NCI-H748 (cell line): ENCODE measurements around the gene OTOA.
A peak's percentile ranks its signal among the peaks of the same experiment; 100 is the strongest.
"Not testable (repeated sequence)": the region's sequence is repeated elsewhere in the genome, so short reads cannot be mapped to it uniquely, and the experiment has no call there.

Experiments used
- DNase-seq: peaks from one replicate; lab custom pipeline; 2025; ENCODE audit not compliant: unreplicated experiment; lab: John Stamatoyannopoulos, UW

OTOA gene

DNA sequence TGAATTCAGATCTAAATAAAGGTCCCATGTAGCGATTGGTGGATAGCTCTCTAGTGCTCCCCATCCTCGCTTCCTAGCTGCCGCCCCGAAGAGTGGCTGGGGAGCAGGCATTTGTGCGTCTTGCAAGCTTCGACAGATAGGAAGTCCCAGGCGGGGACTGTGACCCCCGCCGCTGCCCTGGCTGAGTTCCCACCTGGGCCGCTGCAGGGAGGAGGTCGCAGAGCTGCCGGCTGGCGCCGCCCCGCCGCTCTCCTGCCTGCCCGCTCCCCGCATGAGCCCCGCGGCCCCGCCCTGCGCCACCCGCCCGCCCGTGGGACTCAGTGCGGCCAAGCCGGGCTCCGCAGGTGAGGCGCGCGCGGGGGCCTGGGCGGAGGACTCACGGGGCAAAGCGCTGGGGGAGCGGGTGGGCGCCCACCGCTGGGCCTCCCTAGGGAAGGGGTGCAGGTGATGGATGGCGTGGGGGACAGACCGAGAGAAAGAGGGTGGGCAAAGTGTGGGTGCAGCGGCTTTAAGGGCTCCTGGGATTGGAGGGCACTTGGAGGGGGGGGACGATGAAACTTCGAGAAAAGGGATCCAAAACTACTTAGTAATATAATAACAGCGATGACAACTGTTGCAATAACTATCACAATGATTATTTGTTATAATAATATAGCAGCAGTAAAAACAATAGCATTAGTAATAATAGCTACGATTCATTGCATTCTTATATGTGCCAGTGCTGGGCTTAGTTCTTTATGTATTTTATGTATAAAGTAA lies at the start of gene OTOA:
Gene OTOA, plus strand, starts transcription at position 80 of the 759 bp plus-strand sequence. CDS start 14,547 bp downstream, outside the sequence.
- DNase-seq, result peak; percentile 5

DNA sequence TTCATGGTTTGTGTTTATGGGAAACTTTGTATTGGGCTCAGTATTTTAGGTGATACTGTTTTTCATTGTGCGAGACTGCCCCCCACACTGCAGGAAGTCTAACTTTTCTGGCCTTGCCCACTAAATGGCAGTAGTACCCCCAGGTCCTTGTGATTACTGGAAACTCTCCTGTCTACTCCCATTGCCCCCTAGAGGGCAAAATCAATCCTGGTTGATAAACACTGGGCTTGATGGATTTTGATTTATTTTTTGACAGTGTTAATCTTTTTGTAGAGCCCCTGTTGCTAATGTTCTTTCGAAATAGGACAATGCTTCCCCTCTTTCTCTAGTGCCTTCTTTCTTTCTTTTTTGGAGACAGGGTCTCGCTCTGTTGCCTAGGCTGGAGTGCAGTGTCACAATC lies 48.9 kb upstream of the OTOA start:
- no peak for DNase-seq

DNA sequence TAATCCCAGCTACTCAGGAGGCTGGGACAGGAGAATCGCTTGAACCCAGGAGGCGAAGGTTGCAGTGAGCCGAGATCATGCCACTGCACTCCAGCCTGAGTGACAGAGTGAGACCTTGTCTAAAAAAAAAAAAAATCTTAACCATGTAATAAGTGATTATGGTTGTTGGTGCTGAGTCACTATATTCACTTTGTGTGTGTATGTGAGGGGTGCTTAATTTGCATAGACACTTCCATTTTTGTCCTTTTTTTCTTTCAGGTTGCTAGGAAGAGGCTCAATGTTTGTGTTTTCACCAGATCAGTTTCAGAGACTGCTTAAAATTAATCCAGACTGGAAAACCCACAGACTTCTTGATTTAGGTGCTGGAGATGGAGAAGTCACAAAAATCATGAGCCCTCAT lies 46.2 kb upstream of the OTOA start:
- no peak for DNase-seq

DNA sequence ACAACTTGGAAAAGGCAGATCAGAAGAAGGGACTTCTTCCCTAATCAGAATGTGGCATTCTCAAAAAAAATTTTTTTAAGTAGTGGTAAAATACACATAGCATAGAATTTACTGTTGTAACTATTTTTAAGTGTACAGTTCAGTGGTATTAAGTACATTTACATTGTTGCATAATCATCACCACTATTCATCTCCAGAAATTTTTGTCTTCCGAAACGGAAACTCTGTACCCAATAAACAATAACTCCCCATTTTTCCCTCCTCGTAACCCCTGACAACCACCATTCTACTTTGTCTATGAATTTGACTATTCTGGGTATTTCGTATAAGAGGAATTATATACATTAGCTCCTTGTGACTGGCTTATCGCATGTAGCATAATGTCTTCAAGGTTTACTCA lies 45.5 kb upstream of the OTOA start:
- DNase-seq, result no peak

DNA sequence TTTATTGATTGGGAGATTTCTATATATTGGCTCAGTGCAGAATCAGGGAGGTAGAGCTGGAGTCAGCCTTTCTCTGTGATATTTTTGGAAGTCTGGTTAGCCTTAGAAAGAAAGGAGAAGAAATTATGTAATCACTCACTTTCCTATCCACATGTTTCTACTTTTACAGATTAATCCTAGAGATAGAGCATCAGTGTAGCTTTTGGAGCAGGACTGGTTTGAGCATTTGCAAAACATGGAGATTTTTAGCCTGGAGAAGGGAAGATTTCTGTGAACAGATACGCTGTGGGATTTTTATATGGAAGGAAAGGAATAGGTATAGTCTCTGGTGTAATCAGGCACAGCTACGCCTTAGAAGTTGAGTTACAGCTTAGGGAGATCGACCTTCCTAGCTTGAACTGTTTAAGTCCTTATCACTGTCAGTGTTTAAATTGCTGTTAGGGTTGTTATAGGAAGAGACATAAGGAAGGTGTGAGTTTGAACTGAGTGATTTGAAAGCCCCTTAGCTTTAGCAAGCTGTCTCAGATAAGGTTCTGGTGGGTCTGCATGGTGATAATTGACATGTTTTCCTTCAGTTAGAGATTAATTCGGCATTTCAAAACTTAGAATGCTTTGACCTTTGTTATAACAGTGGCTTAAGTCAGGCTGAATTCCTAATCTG lies 43.9 kb upstream of the OTOA start:
- DNase-seq, result no peak

DNA sequence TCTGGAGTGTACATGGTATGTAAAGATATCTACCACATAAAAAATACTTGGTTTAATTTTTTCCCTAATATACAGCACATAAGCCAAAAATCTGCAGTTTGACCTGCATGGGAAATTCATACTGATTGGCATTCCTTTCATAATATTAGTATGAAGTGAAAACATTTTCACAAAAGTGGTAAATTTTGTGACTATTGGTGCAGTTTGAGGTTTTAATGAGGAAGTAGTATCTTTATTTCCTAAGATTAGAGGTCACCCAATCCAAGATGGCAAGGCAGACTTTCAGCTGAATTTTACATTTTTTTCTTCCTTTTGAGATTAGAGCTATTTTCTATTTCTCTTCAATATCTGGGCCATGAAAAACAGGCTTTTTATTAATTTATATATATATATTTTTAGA lies 43.2 kb upstream of the OTOA start:
- no peak for DNase-seq

DNA sequence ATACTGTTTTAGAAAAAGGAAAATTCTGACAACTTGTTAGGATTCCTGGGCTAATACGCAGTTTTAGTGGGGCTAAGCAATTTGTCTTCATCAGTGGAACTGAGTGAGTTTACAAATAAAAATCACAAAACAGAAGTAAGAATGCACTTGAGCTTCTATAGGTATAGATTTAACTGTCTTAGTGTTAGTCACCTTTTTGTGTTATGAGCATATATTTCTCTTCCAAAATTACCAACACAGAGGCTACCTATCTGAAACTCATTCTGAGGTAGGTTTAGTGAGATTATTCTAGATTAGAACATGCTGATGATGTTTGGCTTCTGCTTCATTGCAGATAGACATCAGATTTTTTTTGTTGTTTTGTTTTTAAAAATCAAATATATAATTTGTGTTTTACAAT lies 41.2 kb upstream of the OTOA start:
- DNase-seq, result no peak

DNA sequence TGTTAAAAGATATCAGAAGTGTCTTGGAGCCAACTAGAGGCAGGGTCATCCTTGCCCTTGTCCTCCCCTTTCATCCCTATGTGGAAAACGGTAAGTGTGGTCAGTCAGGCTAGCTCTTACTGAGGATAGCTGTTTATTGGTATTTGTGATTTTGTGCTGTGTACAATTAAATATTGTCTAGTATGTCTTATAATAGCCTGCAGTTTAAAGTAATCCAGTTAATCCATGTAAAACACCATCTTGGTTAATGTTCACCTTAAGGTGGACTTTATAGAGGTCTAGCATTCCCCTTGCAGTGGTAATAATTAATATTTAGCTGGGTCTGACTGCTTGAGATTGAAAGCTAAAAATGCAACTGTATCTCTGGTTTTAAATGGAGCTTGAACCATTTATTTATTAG lies 38.7 kb upstream of the OTOA start:
- no peak for DNase-seq

DNA sequence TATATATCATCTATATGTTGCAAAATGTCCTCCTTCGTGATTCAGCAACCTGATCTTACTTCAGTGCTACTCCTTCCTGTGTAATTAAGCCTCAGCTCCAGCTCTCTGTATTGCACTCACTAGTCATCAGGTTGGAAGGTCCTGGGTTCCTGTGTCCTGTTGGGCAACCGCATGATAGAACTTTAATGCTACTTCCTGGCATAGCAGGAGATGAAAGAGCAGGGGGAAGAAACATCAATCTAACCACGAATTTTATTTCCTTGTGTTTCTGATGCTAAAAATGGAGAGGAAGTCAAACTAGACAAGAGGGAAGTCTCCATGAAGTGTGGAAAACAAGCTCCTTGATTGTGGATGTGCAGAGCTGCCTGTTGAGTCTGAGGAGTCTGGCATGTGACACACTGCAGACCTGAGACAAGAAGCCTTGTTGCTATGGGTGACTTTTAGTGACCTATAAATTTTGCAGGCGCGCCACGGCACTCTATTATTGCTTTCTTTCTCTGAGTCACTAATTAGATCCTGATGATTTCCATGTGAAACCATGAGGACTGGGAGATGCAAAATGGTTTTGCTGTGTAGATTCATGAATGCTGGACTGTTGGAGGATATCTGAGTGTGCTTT lies 37.0 kb upstream of the OTOA start:
- no peak for DNase-seq

DNA sequence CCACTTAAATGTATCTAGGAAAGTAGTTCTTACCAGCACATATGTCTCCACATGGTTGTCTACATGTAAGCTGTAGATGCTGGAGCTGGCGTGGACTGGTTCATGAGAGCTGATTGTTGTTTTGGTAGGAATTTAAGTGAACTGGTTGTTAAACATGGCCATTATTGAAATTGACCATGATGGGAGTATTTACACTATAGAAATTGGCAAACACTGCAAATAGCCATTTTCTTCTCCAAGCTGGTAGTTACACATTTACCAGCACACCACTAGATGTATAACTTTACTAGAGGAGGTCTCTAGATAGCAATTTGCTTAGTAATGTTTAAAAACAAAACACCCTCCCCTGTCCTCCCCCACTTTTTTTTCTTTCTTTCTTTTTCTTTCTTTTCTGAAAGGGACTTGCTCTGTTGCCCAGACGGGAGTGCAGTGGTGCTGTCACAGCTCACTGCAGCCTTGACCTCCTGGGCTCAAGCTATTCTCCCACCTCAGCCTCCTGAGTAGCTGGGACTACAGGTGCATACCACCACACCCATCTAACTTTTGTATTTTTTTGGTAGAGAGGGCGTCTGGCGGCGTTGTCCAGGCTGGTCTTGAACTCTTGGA lies 35.5 kb upstream of the OTOA start:
- no peak for DNase-seq

DNA sequence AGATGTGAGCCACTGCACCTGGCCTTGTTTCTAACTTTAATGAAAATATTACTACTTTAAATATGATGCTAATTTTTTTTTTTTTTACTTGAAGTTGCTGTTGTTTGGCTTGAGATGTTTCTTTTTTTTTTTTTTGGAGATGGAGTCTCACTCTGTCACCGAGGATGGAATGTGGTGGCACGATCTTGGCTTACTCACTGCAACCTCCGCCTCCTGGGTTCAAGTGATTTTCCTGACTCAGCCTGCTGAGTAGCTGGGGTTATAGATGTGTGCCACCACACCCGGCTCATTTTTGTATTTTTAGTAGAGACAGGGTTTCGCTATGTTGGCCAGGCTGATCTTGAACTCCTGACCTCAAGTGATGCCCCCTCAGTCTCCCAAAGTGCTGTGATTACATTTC lies 35.0 kb upstream of the OTOA start:
- no peak for DNase-seq

DNA sequence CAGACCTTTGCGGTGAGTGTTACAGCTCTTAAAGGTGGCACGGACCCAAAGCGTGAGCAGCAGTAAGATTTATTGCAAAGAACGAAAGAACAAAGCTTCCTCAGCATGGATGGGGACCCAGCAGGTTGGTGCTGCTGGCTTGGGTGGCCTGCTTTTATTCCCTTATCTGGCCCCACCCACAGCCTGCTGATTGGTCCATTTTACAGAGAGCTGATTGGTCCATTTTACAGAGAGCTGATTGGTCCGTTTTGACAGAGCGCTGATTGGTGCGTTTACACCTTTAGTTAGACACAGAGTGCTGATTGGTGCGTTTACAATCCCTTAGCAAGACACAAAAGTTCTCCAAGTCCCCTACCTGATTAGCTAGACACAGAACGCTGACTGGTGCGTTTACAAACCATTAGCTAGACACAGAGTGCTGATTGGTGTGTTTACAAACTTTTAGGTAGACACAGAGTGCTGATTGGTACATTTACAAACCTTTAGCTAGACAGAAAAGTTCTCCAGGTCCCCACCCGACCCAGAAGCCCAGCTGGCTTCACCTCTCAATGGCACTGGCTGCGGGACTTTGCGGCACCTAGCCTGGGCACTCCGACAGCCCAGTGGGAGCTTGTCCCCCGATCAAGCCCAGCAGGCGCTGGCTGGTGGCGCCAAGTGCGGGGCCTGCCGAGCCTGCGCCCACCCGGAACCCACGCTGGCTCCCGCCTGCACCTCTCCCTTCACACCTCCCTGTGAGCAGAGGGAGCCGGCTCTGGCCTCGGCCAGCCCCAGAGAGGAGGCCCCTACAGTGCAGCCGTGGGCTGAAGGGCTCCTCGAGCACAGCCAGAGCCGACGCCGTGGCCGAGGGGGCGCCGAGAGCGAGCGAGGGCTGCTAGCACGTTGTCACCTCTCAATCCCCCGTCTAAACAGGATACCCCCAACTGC lies 33.9 kb upstream of the OTOA start:
- not testable (repeated sequence) for DNase-seq

DNA sequence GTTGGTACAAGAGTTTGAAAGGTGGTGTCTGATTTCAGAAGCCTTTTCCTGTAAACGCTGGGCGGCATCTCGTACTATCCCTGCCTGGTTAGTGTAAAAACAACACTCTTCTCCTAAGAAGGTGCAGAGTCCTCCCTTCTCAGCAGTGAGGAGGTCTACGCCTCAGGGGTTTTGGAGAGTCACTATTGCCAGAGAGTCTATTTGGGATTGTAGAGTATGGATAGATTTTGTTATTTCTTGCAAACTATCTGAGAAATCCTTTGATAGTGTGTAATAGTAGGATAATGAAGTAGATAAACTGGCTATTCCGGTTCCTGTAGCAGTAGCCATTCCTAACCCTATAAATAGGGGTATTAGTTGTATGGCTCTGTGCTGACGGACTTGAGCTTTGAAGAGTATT lies 32.9 kb upstream of the OTOA start:
- peak; percentile 33 for DNase-seq

DNA sequence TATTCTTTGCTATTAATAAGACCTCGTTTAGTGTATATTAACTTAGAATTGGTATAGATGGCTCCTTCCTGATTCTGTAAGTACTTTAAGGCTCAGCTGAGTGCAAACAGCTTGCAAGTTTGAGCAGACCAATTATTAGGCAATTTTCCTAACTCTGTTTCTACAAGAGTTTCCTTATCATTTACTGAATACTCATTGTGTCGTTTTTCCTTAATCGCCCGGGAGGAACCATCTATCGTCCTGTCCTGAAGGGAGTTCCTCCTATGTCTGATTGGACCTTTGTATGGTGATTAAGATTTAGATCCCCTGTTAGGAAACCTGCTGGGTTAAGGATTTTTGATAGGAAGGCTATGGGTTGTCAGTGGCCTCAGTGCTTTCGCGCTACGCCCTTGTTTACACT lies 32.4 kb upstream of the OTOA start:
- DNase-seq, result not testable (repeated sequence)

DNA sequence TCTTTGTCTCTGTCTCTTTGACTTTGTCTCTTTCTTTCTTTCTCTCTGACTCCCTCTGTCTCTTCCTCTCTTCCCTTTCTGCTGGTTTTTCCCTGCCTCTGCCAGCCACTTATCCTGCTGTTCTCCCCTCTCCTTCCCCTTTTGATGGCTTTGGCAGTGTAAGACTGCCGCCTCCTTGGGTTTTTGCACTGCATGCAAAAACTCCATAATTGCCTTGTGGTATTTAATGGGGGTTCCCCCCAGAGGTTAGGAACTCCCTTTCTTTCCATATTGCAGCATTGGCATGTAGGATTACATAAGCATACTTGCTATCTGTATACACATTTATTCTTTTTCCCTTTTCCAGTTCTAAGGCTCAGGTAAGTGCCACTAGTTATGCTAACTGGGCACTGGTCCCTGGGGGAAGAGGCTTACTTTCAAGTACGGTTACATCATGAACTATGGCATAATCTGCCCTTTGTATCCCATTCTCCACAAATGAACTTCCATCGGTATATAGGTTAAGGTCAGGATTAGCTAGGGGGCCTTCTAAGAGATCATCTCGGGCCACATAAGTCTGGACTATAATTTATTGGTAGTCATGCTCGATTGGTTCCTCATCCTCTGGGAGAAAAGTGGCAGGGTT lies 31.7 kb upstream of the OTOA start:
- DNase-seq, result not testable (repeated sequence)

DNA sequence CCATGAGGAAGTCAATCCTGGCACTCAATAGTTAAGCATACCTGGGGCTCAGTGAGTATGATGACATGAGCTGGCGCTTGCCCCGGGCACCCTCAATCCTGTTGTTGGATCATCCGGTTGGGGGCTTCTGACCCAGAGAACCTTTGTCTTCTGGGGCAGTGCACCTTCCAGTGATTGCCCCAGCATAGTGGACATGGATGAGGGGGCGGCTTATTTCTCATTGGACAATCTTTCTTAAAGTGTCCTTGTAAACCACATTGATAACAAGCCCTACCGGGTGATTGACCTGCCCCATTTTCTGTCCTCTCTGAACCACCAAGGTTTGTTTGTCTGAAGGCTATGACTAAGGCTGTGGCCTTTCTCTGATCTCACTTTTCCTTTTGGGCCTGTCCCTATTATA lies 29.6 kb upstream of the OTOA start:
- DNase-seq, result no peak

DNA sequence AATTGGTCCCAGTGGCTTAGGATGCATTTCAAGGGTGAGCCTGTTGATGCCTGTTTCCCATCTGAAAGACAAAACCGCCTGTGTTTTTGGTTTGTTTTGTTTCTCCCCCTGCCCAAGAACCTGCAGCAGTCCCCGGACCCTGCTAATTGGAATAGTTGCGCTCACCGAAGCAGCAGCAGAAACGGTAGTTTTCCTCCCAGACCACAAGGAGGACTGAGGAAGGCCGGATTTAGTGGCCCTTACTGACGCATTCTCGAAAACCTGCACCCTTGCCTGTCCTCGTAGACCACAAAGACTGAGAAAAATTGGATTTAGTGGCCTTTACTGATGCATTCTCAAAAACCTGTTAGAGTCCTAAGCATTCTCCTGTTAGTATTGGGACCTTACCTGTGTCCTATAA lies 28.1 kb upstream of the OTOA start:
- not testable (repeated sequence) for DNase-seq

DNA sequence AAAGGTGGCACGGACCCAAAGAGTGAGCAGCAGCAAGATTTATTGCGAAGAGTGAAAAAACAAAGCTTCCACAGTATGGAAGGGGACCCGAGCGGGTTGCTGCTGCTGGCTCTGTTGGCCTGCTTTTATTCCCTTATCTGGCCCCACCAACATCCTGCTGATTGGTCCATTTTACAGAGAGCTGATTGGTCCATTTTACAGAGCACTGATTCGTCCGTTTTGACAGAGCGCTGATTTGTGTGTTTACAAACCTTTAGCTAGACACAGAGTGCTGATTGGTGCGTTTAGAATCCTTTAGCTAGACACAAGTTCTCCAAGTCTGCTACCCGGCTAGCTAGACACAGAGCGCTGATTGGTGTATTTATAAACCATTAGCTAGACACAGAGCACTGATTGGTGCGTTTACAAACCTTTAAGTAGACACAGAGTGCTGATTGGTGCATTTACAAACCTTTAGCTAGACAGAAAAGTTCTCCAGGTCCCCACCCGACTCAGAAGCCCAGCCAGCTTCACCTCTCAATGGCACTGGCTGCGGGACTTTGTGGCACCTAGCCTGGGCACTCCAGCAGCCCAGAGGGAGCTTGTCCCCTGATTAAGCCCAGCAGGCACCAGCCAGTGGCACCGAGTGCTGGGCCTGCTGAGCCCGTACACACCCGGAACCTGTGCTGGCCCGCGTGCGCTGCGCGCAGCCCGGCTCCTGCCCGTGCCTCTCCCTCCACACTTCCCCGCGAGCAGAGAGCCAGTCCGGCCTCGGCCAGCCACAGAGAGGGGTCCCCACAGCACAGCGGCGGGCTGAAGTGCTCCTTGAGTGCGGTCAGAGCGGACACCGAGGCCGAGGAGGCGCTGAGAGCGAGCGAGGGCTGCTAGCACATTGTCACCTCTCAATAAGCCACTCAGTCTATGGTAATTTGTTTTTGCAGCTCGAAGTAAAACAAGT lies 26.5 kb upstream of the OTOA start:
- DNase-seq, result no peak

DNA sequence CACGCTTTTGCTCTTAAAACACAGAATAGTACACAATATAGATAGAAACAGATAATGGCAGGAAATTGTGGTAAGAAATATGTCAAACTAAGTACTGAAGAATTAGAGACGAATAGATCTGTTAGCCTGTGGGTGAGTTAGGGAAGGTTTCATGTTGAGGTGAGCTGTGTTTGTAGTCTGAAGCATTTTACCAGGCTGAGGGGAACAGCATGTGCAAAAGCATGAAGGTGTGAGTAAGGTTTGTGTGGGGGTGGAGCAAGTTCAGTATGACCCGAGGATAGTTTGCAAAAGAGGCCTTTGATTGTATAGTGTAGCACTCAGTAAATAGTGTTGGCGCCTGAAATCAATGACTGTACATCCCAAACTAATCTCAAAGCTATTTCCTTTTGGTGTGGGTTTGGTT lies 25.2 kb upstream of the OTOA start:
- no peak for DNase-seq
